ENCODE measurements around the gene S100A13. TPM values are rescaled to one million over a fixed set of nuclear protein-coding genes. Genes with fewer than 3 reads are reported as not detected.
A peak's percentile ranks its signal among the peaks of the same experiment; 100 is the strongest.

S100A13 gene
- total and polyA plus RNA-seq, 9 of the 15 experiments (the other 6 are each of a cell fraction or from before 2014, with no cell fraction given), result 41.9 to 129 (median 58.0) TPM

DNA sequence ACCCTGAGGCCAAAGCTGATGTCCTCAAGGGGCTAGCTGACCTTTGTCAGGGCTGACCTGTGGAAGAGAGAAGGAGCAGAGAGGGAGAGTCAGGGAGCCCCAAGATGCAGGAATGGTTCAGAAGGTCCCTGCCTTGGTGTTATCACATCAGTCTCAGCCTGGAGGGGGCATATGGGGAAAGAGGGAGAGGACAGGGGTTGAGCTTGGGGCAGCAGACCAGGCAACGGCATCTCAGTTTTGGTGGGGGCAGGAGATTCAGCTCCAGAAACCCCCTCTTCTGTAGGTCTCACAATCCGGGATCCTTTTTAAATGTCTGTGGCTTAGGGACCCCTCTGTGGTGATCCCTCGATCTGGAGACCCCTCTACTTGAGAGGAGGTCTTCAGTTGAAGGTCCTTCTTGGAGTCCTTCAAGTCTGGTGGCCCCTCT is 815 bp downstream of the S100A13 start:
- in situ Hi-C loops (cut with MboI) (no loop called here), intact Hi-C loops (cut with micrococcal nuclease) (loop anchor here (2.0 kb wide), 1 partner anchor 58 kb away; no protein-coding TSS in a partner anchor)
- BruUV-seq (replicated peaks), result no TSS peak
- H3K36me3 ChIP-seq (ENCODE audit: control insufficient read depth, insufficient read depth, low read length), result peaks cover 9% of the 10 kb centered on the region; the same call in 2 of the 3 replicates
- WGBS (ENCODE audit: insufficient coverage, low coverage, missing lambda C conversion rate), result 16% methylated on average over 3 of the region's 3 CpGs
- H4K20me1 ChIP-seq (replicated peaks; ENCODE audit: control insufficient read depth, insufficient read depth, low read length), result no peaks in the 10 kb centered on the region
- H3K9ac ChIP-seq (ENCODE audit: insufficient read depth in 1 of 2, low read depth in 2 of 2, low read length in 2 of 2), result peak overlapping the region; percentile 83 to 95
- no peaks in the 10 kb centered on the region for H3K9me3 ChIP-seq (replicated peaks; ENCODE audit: control insufficient read depth, insufficient read depth, low read depth, low read length)
- CTCF ChIA-PET (ENCODE audit: low intra/inter-chr PET ratio), result no interaction called here
- POLR2A ChIA-PET, result interaction anchor here (0.6 to 4.3 kb wide), 20 partner anchors 10 to 142 kb away, joined by 3 to 70 read pairs (median 8); partner anchors contain the start of genes S100A14, S100A16, S100A5 and SNAPIN
- H2AFZ ChIP-seq (ENCODE audit: low read depth, low read length), result peak overlapping the region; percentile 97
- peaks cover 26 to 44% of the 10 kb centered on the region in 2 experiments for H3K4me1 ChIP-seq (replicated peaks in 1 of 2; ENCODE audit: control insufficient read depth in 2 of 2, insufficient read depth in 2 of 2, low read length in 2 of 2)
- ATAC-seq (no peak), DNase-seq (ENCODE audit: extremely low read depth in 1 of 4, low spot score in 3 of 4) (no peak), FAIRE-seq (no peak)
- H3K9me1 ChIP-seq (ENCODE audit: control insufficient read depth, insufficient read depth, low read length), result no peaks in the 10 kb centered on the region
- peak overlapping the region; percentile 86 for H3K4me2 ChIP-seq (ENCODE audit: insufficient read depth, low read length)
- no peaks in the 10 kb centered on the region for H3K27me3 ChIP-seq (ENCODE audit: control insufficient read depth in 2 of 2, insufficient read depth in 2 of 2, low read length in 2 of 2)
- peak overlapping the region; percentile 82 for H3K27ac ChIP-seq (ENCODE audit: extremely low read depth, low read depth, low read length)
- peaks cover 6% of the 10 kb centered on the region; the same call in 1 of the 3 replicates for H3K79me2 ChIP-seq (ENCODE audit: control insufficient read depth, insufficient read depth, low read length)
- peak overlapping the region; percentile 49 for H3K4me3 ChIP-seq
- no peak for TF ChIP-seq EGR1 (conservative IDR thresholded peaks at IDR 0.05)
- no peak for TF ChIP-seq RBFOX2 (IDR thresholded peaks at IDR 0.05; ENCODE audit: low read depth, low read length)
- TF ChIP-seq, protein P1, sequence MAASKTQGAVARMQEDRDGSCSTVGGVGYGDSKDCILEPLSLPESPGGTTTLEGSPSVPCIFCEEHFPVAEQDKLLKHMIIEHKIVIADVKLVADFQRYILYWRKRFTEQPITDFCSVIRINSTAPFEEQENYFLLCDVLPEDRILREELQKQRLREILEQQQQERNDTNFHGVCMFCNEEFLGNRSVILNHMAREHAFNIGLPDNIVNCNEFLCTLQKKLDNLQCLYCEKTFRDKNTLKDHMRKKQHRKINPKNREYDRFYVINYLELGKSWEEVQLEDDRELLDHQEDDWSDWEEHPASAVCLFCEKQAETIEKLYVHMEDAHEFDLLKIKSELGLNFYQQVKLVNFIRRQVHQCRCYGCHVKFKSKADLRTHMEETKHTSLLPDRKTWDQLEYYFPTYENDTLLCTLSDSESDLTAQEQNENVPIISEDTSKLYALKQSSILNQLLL (CRISPR knock-in tag; IDR thresholded peaks at IDR 0.05; ENCODE audit: borderline replicate concordance), result no peak
- TF ChIP-seq, protein P2, sequence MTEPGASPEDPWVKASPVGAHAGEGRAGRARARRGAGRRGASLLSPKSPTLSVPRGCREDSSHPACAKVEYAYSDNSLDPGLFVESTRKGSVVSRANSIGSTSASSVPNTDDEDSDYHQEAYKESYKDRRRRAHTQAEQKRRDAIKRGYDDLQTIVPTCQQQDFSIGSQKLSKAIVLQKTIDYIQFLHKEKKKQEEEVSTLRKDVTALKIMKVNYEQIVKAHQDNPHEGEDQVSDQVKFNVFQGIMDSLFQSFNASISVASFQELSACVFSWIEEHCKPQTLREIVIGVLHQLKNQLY (CRISPR knock-in tag; conservative IDR thresholded peaks at IDR 0.05), result 0 out of 4 replicates have a peak, but pooled peaks of 1 of the 2 experiments have one; percentile 34
- TF ChIP-seq, protein P3, sequence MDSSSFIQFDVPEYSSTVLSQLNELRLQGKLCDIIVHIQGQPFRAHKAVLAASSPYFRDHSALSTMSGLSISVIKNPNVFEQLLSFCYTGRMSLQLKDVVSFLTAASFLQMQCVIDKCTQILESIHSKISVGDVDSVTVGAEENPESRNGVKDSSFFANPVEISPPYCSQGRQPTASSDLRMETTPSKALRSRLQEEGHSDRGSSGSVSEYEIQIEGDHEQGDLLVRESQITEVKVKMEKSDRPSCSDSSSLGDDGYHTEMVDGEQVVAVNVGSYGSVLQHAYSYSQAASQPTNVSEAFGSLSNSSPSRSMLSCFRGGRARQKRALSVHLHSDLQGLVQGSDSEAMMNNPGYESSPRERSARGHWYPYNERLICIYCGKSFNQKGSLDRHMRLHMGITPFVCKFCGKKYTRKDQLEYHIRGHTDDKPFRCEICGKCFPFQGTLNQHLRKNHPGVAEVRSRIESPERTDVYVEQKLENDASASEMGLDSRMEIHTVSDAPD (CRISPR knock-in tag; IDR thresholded peaks at IDR 0.05), result no peak
- no peak for TF ChIP-seq ZBTB8A (IDR thresholded peaks at IDR 0.05; ENCODE audit: partially characterized antibody)
- no peak for TF ChIP-seq TBL1XR1 (IDR thresholded peaks at IDR 0.05; ENCODE audit: low read length in 2 of 2)
- no peak for TF ChIP-seq U2AF1 (optimal IDR thresholded peaks at IDR 0.05; ENCODE audit: low read depth, low read length)
- TF ChIP-seq, protein P4, sequence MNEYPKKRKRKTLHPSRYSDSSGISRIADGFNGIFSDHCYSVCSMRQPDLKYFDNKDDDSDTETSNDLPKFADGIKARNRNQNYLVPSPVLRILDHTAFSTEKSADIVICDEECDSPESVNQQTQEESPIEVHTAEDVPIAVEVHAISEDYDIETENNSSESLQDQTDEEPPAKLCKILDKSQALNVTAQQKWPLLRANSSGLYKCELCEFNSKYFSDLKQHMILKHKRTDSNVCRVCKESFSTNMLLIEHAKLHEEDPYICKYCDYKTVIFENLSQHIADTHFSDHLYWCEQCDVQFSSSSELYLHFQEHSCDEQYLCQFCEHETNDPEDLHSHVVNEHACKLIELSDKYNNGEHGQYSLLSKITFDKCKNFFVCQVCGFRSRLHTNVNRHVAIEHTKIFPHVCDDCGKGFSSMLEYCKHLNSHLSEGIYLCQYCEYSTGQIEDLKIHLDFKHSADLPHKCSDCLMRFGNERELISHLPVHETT (CRISPR knock-in tag; conservative IDR thresholded peaks at IDR 0.05 in 1 of 2, IDR thresholded peaks at IDR 0.05 in 1 of 2), result no peak
- TF ChIP-seq, protein P5, sequence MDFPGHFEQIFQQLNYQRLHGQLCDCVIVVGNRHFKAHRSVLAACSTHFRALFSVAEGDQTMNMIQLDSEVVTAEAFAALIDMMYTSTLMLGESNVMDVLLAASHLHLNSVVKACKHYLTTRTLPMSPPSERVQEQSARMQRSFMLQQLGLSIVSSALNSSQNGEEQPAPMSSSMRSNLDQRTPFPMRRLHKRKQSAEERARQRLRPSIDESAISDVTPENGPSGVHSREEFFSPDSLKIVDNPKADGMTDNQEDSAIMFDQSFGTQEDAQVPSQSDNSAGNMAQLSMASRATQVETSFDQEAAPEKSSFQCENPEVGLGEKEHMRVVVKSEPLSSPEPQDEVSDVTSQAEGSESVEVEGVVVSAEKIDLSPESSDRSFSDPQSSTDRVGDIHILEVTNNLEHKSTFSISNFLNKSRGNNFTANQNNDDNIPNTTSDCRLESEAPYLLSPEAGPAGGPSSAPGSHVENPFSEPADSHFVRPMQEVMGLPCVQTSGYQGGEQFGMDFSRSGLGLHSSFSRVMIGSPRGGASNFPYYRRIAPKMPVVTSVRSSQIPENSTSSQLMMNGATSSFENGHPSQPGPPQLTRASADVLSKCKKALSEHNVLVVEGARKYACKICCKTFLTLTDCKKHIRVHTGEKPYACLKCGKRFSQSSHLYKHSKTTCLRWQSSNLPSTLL (IDR thresholded peaks at IDR 0.05), result no peak
- peak; percentile 10; the same call in 1 of the 2 replicates for TF ChIP-seq GABPB1 (CRISPR knock-in tag; IDR thresholded peaks at IDR 0.05)
- TF ChIP-seq SLC30A9 (CRISPR knock-in tag; IDR thresholded peaks at IDR 0.05), result no peak
- no peak for TF ChIP-seq HNRNPUL1 (IDR thresholded peaks at IDR 0.05; ENCODE audit: low read length)

All from K562 (cell line).